ENCODE measurements around the gene ADGRV1.
"Not testable (repeated sequence)": the region's sequence is repeated elsewhere in the genome, so short reads cannot be mapped to it uniquely, and the experiment has no call there.

ADGRV1 gene

DNA sequence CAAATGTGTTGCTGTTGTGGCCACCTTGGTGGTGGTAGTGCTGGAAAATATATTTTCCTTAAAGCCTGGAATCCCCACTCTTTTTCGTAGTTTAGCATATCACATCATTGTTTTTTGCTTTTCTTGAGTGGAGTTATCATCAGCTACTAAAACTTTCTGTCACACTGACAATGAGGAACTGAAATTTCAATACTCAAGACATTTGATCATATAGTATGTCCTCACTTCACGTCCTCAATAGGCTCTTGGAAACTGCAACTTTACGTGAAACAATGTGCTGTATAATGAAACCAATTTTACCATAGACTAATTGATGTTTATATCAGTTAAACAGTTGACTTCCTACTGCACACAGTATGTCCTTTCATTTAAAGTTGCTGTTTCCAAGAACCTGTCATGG lies 265.8 kb downstream of the ADGRV1 start:
- no peak for DNase-seq

DNA sequence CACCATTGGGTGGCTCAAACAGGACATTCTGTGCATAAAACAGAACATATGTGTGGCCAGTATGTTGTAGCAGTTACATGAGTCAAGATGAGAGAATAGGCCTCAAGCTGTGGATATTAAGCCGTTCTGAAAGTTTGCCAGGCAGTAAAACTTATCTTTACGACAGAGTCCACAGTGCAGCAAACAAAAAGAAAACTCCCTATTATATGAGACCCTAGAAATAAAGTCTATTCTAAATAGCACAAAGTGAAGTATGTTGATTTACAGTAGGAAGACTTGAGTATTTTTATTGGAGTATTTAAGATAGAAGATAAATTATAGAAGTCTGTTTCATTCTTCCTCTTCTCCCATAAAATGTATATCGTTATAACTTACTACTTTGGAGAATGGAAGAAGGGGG lies 271.5 kb downstream of the ADGRV1 start:
- DNase-seq: no peak

DNA sequence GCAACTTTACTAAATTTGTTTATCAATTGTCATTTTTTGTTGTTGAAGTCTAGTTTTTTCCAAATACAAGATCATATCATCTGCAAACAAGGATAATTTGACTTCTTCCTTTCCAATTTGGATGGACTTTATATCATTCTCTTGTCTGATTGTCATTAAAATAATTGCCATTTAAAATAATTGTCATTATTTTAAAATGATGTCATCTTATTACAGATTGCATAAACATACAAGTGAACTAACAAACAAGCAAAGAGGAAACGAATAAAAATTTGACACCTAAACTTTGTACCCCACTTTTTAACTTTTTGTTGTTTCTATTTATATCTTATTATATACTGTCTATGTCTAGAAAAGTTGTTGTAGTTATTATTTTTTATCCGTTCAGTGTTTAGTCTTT lies 275.2 kb downstream of the ADGRV1 start:
- DNase-seq: no peak

DNA sequence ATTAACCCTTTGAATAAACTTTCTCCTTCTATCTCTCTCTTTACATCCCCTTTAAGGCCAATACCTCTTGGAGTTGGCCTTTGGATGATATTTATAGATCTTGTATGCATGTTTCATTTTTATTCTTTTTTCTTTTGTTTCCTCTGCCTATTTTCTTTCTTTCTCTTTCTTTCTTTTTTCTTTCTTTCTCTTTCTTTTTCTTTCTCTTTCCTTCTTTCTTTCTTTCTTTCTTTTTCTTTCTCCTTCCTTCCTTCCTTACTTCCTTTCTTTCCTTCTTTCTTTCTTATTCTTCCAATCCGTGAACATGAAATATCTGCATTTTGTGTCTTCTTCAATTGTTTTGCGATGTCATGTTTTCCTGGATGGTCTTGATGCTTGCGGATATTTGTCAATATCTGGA lies 276.1 kb downstream of the ADGRV1 start:
- no peak for DNase-seq

DNA sequence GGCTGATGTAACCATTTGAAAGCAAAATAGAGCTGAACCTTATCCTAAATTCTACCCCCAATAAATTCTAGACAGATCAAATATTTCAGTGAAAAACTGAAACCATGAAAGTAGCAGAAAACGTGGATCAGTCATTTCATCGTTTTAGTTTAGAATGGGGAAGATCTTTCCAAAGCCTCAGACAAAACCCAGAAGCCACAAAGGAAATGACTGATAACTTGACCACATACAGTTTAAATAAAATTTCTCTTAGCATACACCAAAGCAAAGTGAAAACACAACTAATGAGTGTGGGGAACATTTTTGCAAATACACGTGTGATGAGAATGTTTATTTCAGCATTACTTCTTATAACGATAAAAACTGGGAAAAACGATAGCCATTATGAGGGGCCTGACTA lies 284.8 kb downstream of the ADGRV1 start:
- DNase-seq: no peak

DNA sequence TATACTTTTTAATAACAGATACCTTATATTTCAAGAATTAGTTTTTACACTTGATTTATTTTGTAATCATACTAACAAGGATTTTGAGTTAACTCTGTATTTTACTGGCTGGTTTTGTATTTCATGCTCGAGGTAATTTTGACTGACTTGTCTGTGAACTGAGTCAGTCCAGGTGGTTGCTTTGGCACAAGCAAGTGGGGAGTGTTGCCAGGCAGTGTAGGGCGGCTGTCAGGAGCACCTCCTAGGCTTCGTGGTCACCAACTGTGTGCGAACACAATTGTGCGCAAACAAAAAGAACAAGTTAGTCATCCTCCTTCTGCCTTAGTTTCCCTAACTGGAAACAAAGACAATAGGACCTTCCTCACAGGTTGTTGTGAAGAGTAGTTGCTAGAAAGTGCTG lies 286.3 kb downstream of the ADGRV1 start:
- no peak for DNase-seq

DNA sequence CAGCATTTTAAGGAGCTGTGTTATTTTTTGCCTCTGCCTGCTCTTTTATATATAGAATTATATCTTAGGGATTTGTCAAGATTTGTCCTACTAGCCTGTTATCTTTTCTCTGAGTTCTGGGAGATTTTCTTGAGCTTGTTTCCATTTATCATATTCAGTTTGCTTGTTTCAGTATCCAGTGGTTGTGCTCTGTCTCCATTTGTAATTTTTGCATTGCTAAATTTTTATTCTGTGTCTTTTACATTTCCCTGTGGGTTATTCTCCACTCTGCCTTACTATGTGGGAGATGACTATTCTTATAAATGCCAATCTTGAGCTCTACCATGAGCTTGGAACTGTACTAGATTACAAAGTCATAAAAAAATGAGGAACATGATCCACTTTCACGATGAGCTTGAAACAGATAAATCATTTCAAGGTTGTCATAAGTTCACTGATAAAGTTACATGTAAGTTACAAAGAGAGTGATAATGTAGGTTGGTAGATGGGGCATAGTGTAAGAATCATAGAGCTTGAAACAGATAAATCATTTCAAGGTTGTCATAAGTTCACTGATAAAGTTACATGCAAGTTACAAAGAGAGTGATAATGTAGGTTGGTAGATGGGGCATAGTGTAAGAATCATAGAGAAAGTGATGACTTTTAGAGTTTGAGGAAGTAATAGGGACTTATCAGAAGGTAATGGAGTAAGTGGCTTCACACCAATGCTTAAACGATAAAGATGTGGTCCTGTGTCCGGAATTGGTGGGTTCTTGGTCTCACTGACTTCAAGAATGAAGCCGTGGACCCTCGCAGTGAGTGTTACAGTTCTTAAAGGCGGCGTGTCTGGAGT lies 287.3 kb downstream of the ADGRV1 start:
- no peak for DNase-seq

DNA sequence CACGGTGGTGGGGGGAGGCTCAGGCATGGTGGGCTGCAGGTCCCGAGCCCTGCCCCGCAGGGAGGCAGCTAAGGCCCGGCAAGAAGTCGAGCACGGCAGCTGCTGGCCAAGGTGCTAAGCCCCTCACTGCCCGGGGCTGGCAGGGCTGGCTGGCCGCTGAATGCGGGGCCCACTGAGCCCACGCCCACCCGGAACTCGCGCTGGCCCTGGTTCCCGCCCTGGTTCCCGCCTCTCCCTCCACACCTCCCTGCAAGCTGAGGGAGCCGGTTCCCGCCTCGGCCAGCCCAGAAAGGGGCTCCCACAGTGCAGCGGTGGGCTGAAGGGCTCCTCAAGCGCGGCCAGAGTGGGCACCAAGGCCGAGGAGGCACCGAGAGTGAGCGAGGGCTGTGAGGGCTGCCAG lies 289.0 kb downstream of the ADGRV1 start:
- DNase-seq: not testable (repeated sequence)

DNA sequence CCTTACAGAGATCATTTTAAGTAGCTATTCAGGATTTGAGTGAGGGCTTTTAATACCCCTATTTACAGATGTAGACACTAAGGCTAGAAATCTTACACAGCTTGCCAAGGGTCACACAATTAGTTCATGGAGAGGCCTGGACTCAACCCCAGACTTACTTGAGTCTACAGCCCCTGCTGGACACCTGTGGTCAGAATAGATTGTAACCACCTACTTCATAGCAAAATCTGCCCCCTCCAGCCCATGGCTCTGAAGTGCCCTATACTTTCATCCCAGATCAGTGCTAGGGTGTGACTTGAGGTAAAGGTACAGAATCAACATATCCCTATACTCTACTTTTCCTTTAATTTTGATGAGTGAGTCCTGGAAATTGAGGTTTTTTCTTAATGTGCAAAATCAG lies 291.3 kb downstream of the ADGRV1 start:
- DNase-seq: no peak

DNA sequence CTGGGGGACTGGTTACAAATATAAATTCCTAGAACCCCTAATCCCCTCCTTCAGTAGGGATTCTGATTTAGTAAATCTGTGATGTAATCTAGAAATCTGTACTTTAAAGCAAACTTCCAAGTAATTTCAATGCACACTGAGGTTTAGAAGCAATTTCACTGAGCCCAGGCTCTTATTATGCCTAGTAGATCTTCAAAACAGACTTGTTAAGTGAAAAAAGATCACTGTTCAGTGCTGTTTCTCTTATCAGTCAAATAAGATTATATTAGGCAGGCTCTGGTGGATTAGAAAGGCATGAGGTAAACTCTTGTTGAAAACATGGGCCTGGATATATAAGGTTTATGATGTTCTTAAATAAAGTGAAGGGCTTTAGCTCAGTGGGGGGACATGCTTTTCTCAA lies 293.9 kb downstream of the ADGRV1 start:
- DNase-seq: no peak

DNA sequence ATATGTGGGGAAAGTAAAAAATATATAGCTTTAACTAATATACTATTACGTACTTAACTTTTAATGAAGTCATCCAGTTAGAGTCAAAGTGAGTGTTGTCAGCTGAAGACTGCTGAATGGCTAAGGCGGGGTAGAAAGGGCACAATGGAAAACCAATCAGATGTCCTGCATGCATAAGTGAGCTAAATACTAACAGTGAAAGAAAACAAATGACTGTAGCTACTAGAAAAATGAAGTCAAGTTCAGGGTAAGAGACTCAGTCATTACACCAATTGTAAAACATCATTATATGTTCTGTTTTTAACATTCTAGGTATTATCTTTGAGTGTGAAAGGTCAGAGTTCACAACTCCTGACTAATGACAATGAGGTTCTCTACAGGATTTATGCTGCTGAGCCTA lies 295.2 kb downstream of the ADGRV1 start:
- DNase-seq: no peak

DNA sequence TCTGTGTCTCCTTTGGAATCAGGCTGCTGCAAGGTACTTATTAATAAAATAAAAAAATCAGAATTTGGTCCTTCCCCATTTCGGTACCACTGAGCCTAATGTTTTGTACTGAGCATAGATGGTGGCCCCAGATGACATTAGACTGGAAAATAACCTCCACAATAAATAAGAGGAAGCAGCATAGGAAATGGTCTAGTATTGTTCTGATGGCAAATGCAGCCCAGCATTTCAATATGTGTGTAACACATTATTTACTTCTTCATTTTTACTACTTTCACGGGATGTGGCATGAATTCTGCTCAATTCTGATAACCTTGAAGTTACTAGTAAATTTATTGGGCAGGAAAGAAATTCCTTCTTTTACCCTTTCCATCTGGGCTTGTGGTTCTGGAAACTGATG lies 295.6 kb downstream of the ADGRV1 start:
- DNase-seq: no peak

DNA sequence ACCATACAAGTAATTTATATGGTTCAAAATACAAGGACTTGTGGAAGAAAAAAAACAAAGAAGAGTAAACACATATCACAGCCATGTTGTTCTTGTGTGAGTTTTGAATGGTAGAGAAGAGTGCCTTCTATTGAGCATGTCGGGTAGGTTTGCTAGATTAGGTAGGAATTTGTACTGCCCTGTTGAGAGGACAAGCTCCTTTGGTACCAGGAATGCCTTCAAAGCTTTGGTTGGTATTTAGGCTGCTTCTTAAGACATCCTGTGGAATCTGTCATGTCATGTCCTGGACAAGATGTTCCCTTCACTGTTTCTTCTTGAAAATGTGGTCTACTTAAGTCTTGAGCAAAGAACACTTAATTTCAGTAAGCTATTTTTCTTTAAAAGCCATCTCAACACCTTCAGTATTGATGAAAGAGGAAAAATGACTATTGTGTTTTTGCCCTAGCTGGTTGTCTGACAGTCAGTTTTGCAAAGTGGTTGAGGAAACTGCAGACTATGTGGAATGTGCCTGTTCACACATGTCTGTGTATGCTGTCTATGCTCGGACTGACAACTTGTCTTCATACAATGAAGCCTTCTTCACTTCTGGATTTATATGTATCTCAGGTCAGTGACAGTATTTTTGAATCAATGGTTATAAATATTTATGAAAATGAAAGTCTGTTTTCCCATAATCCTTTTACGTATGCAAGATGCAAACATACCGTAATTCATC lies 296.9 kb downstream of the ADGRV1 start:
- DNase-seq: no peak

DNA sequence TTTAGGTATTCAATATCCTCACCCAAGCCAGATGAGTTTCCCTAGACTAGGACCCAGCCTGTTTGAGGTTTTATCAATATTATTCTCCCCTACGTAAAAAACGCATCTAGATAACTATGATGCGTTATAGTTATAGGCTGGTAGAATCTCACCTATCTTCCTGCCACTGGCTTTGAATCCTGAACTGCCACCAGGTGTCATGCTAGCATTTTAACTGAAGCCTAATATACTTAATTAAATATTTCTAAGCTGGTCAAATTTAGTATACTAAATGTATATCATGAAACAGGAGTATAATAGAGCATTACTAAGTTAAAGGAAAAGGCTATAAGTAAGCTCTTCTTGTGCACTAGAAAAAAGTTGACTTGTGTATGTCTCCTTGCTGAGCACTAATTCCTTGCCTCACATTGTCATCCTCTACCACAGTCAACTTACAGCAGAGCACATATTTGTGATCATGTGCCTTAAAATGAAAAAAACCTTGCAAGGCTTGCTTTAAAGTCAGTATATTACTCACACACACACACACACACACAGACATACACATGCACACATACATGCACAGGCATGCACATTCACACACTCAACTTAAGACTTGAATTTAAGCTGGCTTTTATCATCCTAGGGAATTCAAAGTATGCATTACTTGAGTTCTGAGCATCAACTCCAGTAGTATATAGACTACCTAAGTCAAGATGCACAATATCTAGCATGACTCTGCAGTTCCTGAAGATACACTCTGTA lies 303.4 kb downstream of the ADGRV1 start:
- no peak for DNase-seq

DNA sequence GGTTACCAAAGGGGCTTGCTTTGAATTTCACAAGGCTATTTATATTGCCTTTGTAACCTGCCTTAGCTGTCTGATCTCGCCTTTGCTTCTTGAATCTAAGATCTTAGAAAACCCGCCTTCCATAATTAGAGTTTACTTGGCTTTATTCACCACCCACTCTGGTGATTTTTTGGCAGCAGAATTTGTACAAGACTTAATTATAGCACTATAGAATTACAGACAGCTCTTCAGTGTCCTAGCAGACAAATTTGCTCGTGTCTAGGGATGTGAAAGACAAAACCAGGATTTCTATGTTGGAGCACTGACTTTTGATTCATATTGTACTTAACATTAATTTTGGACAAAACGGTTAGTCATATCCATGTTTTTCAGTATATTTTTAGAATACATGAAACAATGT lies 306.6 kb downstream of the ADGRV1 start:
- no peak for DNase-seq

DNA sequence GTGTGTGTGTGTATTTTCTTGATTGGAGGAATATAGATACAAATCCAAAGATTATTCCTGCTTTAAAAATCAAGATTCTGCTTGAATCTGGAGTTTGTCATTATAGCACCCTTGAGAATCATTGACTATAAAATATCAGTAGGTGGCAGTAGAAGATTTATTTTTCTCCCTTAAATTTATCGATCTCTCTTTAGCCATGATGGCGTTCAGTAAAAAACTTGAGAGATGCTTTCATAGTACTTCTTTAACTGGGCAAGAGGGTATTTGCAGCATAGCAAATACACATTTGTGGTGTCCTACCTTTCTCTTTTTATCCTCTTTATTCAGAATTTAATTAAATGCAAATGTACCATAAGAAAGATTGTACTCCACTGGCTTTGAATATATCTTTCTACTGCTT lies 307.7 kb downstream of the ADGRV1 start:
- DNase-seq: no peak

DNA sequence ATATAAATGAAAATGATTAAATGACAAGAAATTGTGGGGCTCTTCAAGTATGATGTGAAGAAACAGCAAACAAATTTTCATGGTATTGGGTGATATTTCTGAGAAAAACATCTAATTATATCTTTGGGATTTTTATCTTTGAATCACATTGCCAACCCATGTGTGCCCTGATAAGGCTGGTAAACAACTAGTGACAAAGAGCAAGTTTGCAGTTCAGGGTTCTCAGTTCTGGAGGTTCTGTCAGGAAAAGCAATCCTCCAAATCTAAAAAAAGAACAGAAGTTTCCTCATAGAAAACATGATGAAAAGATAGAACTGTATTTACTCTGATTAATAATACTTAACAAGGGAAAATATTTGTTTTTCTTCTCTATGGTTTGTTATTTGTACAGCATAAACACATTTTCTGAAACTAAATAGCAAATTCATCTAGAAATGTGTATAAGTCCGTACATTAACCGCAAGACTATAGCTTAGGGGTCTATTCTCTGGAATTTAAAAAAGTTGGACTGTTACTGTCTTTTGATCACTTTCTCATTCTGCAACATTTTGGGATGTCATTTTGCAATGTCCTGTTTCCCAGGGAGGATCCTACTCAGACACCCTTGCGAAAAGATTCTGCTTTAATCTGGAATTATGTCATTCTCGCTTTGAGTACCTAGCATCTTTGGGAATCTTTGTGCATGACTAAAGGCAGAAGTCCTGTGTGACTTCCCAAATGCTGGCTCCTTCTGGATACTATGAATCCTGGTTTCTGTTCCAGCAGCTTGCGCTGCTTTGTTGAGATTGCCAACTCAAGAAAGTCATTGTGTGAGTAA lies 308.5 kb downstream of the ADGRV1 start:
- DNase-seq: peak; percentile 21

DNA sequence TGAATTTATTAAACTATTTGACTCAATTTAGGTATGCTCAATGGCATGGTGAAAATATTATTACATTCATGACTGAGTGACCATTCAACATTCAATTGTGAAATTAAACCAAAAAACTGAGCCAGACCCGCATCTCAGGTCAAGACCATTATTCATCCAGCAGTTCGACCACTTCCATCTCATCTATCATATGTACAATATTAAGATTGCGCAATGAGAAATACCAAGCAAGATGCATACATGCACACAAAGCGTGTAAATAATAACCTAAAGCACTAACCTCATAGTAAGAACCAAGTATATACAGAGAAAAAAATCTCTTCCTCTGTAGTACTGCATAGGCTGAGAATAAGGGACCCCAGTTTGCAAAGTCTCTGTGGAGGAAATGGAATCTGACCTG lies 310.2 kb downstream of the ADGRV1 start:
- DNase-seq: no peak

DNA sequence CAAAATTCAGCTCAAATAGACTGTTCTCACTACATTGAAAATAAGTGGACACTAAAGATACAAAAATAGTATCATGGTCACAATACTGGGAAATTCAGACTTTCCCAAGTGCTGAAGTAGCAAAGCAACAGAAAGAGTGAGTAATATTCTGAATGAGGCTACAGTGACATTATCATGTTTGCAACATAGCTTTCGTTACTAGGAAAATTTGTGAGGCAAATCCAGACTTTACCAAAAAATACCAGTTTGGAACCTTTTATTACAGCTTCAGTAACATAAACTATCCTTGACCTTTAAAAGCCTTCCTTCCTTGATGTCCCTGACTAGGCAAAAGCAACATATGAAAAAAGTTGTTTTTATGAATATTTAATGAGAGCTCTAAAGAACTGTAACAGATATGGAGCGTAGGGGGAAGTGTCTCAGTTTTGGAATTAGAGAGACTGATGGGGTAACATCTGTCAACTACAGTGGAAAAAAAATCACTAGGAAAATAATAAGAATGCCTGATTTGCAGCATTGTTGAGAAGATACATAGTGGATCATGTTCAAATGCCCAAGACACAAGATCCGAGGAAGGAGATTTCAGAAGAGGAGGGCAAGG lies 312.9 kb downstream of the ADGRV1 start:
- DNase-seq: no peak

DNA sequence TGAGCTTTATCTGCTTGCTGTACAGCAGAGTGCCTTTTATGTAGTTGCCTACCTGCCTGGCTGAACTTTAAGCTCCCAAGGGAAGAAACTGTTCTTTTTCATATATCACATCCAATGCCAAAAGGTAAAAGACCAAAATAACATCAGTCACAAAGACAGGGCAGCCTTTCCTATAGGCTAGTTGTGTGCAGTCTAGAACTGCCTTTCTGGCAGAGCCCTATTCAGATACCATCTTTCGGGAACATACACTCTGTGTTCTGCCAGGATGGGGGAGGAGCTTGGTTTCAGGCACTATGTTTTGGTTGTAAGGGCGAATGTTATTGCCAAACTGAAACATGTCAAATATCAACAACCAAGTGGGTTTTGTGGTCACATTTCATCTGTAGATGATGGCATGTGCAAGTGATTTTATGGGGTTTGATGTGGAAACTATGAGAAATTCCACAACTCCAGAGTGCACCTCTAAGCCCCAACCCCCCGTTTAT lies 314.5 kb downstream of the ADGRV1 start:
- DNase-seq: no peak

DNA sequence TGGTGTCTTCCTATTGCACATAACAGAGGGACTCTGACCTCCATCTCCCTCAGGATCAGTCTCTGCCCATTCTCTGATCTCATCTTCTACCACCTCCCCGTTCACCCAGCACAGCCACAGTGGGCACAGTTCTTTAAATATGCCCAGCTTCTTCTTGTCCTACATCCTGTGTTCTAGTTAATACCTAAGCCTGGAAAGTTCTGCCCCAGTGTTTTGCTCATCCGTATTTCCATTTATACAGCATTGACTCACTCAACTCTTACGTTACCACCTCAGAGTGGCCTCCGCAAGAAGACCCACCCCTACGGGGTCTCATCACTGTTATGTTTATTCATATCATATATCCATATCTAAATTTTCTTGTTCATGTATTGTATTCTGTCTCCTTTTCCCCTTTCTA lies 315.5 kb downstream of the ADGRV1 start:
- DNase-seq: no peak

DNA sequence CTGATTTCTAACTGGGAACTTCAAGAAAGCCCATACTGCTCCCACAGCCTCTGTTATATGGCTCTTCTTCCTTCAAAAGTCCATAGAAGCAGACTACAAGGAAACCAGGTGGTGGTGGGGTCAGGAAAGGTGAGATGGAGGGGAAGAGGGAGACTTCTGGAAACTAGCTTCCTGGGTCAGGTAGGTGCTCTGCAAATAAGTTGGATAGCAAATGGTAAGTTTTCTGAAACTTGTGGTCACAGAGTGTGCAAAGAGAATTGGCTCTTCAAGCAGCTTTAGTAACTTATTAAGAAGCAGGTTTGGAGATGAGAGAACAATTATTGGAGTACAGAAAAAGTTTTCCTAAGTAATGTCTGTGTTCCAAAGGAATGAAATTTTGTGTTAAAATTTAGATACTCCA lies 316.9 kb downstream of the ADGRV1 start:
- DNase-seq: no peak
